Stimulated activated CD4-positive, alpha-beta T cell treated with anti-CD3 and anti-CD28 coated beads, Interleukin-1b, Interleukin-23, amount 100 ng/mL, for 48 hours (primary cell): ENCODE measurements around the gene DVL2.

Experiments
- DNase-seq: peaks from one replicate; pipeline ENCODE4 v3.0.0-alpha.2; 2020

DVL2 gene

GRCh38 chr17:7218166-7218565, 16.2 kb downstream of the DVL2 start:
- DNase-seq: no peak

- DNase-seq: peak; percentile 41
Measured at GRCh38 chr17:7217113-7217987, 17.0 kb downstream of the DVL2 start.

GRCh38 chr17:7216242-7217112, 17.8 kb downstream of the DVL2 start:
- no peak for DNase-seq

- DNase-seq: no peak
Measured at GRCh38 chr17:7215652-7216180, 18.6 kb downstream of the DVL2 start.

GRCh38 chr17:7215136-7215638, 19.1 kb downstream of the DVL2 start:
- DNase-seq: no peak

- DNase-seq: peak; percentile 100
Measured at GRCh38 chr17:7214300-7215135, 19.8 kb downstream of the DVL2 start.

GRCh38 chr17:7213895-7214299, 20.4 kb downstream of the DVL2 start:
- DNase-seq: peak; percentile 73

- DNase-seq: no peak
Measured at GRCh38 chr17:7211491-7212273, 22.6 kb downstream of the DVL2 start.

GRCh38 chr17:7208754-7209460, 25.4 kb downstream of the DVL2 start:
- no peak for DNase-seq

- no peak for DNase-seq
Measured at GRCh38 chr17:7208027-7208571, 26.2 kb downstream of the DVL2 start.

- DNase-seq: no peak
Measured at GRCh38 chr17:7207120-7208001, 27.0 kb downstream of the DVL2 start.

GRCh38 chr17:7205561-7205960, 28.8 kb downstream of the DVL2 start:
- no peak for DNase-seq

GRCh38 chr17:7204828-7205461, 29.4 kb downstream of the DVL2 start:
- DNase-seq: peak; percentile 90

GRCh38 chr17:7204336-7204735, 30.0 kb downstream of the DVL2 start:
- no peak for DNase-seq

- no peak for DNase-seq
Measured at GRCh38 chr17:7203391-7203790, 30.9 kb downstream of the DVL2 start.

GRCh38 chr17:7196651-7197401, 37.5 kb downstream of the DVL2 start:
- DNase-seq: no peak

- DNase-seq: no peak
Measured at GRCh38 chr17:7195971-7196370, 38.3 kb downstream of the DVL2 start.

- DNase-seq: no peak
Measured at GRCh38 chr17:7192271-7192937, 41.9 kb downstream of the DVL2 start.
